Activated T-helper 1 cell treated with anti-CD3 and anti-CD28 coated beads, Interleukin-2, amount 50 U/mL, for 16 hours (primary cell): ENCODE measurements around the gene SPPL3.
A peak's percentile ranks its signal among the peaks of the same experiment; 100 is the strongest.

Experiments used
- DNase-seq, 2 donors: peaks; one replicate each; pipeline ENCODE4 v3.0.0-alpha.2; 2020; ENCODE audit warnings: low read depth in 1 of 2, low spot score in 1 of 2

The SPPL3 gene

DNA sequence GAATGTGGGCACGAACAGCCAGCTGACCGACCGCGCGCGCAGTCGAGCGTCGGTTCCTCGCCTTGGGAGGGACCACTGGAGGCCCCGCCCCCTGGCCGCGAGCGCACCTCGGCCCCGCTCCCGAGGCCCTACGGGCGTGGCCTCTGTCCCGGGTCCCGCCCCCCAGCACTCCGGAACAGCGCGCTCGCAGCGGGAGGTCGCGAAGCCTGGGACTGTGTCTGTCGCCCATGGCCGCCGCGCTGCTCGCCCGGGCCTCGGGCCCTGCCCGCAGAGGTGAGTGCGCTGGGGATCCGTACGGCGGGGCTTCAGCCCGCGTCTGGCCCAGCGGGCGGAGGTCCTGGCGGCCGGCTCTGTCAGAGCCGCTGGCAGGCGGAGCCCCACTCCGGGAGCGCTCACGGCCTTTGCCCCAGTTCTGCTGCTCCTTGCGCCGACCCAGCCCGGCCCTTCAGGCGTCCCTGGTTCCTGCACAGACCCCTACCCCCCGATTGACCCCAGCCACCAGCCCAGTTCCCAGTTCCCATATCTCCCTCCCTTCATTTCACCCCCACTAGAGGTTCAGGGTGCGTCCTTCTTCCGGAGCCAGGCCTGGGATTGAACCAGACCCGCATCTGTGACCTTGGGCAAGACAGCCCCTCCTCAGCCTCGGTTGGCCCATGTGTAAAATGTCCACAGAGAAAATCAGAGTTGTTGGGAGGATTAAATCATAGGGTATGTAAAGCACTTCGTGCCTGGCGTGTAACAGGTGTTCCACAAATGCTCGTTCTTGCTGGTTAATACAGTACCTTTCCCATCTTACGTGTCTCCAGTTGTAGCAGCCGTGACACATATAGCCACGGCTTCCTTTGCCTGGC, 178.3 kb downstream of the SPPL3 start, which contains the start of gene ACADS:
Gene ACADS (plus strand): TSS at position 168 of the 851 bp plus-strand sequence. CDS start 60 bp downstream, at position 228.
- DNase-seq, result peak; percentile 74 to 80

DNA sequence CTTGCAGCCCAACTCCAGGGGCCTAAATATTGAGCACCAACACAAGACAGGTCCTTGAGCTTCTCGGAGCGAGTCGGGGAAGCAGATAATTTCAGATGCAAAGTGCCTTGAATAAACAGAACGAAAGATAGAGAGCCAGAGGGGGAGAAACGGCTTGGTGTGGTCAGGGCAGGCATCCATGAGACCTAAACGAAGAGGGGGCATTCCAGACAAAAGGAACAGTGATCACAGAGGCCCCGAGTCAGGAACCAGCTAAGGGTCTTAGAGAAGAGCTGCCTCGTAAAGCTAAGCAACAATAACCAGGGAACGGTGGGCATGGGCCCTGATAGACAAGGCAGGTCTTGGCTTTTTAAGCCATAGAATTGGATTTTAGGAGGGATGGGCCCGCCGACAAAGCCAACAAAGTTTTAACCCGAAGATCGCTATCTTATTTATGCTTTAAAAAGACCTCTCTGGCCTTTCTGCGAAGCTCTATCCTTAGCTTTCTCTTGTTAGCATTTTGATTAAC, 179.0 kb downstream of the SPPL3 start:
- DNase-seq, result no peak

DNA sequence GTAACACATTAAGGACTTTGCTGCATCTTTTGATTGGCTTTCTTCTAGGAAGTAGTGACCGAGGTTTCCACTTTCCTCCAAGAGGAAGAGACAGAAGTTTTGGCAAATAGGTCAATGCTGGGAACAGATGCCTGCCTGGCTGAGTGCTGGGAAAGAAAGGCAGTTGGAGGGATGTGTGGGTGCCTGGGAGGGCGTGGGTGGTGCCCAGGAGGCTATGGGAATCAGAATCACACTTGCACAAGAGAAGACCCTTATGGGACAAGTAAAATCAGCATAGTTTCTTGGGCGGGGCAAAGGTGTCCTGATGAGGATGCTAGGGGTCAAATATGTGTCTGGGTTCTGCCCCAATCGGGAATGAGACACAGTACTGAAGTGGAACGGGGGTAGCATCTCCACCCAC, 179.4 kb downstream of the SPPL3 start:
- no peak for DNase-seq

DNA sequence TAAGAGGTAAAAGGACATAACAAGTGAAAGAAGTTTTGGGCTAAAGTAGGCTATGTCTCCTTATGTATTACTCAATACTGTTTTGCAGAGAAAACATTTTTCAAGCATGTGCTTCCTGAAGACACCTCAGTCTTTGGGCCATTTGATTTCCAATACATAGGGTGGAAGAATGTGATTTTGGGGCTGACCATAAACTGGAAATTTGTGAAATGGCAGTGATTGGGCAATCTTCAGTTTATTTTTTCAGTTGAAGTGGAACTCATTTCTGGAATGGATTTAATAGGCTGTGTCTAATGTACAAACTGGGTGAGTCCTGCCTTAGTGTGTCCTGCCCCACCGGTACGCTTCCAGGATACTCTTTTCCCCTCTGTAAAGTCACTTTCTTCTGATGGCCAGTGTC, 181.4 kb downstream of the SPPL3 start:
- DNase-seq, result no peak

DNA sequence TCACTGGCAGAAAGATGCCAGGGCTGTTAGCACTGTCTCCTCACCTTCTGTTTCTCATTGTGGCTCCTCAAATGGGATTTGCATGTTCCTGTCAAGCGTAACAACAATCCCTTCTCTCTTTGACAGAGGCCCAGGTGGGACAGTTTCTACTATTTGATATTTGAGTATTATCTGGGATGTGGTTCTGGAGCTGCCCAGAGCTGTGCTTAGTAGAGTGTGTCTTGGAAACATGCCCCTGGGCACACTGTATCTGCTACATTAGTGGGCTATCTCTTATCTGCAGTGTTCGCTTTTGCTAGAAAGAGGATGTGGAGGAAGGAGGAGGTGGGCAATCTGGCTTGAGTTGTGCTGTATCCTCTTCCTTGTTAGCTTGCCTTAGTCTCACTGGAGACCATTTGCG, 182.3 kb downstream of the SPPL3 start:
- no peak for DNase-seq

DNA sequence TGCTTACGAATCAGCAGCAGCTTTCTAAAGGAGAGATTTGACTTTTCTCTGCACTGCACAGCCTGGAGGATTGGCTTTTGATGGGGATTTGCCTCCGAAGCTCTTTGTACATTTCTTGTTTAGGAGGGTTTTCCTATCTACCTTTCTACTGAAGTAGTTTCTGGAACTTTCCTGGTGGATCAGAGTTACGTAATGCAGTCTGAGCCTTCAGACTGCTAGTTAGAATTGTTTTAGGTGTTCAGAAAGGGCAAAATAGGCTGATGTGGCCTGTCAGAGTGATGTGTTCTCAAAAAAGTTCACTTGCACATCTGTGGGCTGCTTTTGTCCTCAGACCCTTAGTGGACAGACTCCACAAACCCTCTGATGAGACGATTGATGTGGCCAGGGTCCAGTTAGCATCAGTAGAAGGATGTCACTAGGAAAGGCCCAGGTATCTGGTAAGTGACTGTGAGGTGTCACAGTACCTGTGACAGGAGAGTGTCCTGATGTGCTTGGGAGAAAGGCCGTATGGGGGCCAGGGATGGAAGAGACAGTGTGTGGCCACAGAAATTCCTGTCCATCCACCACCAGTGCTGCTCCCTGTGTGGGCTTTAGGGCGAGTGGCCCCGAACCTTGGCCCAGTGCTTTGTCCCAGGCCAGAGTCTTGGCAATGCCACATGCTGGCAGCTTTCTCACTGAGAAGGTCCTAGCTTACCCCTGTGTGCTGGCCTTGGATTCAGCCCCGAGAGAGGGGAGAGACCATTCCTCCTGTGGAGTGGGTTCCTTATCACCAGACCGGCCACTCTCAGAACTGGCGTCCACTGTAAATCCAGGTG, 183.0 kb downstream of the SPPL3 start:
- no peak for DNase-seq

DNA sequence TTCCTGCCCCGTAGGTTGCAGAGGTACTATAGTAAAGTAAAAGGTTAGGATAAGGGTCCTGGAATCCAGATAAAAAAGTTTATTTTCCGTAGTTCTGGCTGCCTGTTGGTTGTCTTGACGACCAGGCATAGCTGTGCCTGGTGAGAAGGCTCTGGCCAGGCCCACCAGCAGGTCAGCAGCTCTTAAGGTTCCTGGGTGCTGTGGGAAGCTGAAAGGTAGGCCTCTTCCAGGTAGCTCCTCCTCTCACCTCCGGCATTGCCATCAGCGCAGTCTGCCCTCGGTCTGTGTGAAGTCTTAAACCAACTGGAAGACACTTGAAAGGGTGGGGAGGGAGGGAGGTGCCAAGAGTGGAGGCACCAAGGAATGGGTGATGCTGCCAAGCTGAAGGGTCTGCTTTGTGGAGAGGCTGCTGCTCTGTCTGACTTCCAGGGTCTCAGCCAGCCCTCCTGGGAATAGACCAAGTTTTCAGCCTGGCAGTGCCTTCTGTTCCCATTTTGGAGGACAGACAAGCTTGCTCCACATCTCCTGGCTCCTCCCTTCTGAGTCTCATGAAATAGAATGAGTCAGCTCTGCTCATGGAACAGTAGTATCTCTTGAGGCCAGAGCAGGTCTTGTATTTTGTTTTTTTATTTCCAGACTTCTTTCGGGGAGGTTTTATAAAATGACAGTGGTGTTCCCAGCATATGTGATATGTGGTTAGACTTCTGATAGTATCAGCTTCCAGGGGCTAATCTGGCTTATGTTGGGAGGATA, 183.7 kb downstream of the SPPL3 start:
- DNase-seq, result no peak

DNA sequence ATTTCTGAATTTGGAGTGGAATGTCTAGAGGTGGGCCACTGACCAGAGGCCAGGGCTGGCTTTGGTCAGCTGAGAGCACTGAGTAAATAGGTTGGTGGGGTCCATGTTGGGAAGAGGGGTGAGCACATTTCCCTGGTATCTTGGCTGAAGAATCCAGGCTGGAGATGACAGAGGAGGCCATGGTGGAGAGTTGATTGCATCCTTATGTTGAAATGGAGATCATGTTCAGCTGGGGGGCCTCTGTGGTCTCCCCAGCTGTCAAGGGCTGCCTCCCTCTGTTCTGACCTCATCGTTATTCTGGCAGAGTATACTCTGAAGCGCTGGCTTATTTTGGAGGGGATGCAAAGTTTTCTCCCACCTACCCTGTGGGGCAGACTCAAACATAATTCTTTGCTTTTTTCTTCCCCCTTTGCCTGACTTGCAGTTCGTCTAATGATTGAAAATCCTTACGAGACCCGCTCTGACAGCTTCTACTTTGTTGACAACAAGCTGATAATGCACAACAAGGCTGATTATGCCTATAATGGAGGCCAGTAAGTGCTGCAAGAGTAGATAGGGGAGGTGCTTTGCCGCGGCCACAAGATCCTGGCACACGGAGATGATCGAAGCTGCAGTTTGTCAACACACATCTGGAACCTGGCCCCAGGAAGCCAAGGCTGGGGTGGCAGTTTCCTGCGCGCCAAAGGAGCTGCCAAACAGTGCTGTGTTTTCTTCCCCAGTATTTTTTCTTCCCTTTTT, 184.5 kb downstream of the SPPL3 start:
- no peak for DNase-seq

DNA sequence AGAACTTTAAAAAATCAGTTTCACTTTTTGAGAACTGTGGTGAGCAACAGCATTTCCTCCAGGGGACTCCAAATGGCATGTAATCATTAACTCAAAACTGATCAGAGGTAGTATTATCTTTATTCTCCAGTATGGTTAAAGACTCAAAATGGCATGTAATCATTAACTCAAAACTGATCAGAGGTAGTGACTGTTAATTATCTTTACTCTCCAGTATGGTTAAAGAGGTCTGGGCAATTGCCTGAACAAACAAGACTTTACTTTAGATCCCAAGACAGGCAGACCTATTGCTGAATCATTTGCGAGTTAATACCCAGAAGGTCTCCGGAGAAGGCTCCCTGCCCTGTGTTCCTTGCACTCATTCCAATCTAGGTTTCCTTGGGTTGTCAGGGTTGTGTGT, 185.1 kb downstream of the SPPL3 start:
- DNase-seq, result no peak

DNA sequence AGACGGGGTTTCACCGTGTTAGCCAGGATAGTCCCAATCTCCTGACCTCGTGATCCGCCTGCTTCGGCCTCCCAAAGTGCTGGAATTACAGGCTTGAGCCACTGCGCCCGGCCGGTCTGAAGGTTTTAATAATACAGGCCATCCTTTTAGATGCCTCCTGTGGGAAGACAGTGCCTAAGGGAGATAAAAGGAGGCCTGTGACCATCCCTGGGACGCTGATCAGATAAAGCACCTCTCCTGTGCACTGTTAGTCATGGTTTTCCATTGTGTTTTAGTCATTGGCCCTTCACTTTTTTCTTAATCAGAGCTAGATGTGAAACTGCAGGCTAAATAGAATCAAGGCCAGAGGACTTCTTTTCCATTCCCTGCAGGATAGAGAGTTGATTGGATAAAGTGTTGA, 186.1 kb downstream of the SPPL3 start:
- DNase-seq, result no peak

DNA sequence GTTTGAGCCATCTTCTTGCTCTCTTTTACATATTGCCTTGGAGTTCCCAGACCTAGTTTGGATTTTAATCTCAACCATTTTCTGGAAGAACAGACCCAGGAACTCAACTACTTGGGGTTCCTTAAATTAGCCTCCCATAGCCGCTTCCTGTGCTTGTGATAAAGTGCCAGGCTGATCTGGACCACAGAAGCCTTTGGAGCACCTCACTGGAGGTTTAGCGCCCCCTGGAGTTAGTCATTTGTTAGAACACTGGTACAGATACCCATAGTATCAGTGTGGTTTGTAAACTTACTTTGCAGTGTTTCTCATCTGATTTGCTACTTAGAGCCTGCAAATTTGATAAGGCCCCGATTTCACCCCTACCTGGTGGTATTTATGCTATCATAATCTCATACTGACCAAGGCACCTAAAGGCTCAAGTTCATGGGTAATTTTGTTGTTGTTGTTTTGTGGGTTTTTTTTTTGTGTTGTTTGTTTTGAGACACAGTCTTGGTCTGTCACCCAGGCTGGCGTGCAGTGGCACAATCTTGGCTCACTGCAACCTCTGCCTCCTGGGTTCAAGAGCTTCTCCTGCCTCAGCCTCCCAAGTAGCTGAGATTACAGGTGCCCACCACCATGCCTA, 190.2 kb downstream of the SPPL3 start:
- peak; percentile 35 to 44 for DNase-seq

DNA sequence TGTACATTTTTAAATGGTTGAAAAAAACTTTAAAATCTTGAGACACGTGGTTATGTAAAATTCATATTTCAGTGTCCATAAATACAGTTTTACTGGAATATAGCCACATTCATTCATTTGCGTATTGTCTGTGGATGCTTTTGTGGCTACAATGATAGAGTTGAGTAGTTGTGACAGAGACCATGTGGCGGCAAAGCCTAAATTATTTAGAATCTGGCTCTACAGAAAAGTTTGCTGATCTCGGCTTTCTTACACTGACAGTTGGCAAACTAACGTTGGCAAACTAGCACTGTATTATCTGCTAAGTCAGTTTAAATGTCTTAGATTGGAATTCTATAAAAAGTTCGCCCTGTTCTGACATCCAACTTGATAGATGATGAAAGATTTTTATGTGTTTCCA, 191.5 kb downstream of the SPPL3 start:
- DNase-seq, result no peak
